H1 (cell line): Measurements from ENCODE around the gene MTM1. TPM values are rescaled to one million over a fixed set of nuclear protein-coding genes. Genes with fewer than 3 reads are reported as not detected.
A peak's percentile ranks its signal among the peaks of the same experiment; 100 is the strongest.

Experiments used
- CTCF ChIA-PET: fragments of 300-600 bp; sonication (Branson Sonifier 250); formaldehyde crosslinking; loops from one replicate; lab custom pipeline; 2021; ENCODE audit not compliant: partially characterized antibody; lab: Charles Lee
- POLR2A ChIA-PET: fragments of 300-600 bp; sonication (Branson Sonifier 250); formaldehyde crosslinking; loops from one replicate; lab custom pipeline; 2021; ENCODE audit warnings: inconsistent platforms; ENCODE audit not compliant: partially characterized antibody; lab: Charles Lee
- DNase-seq, 2 experiments: peaks; one replicate each; pipeline versions ENCODE4 v3.0.0 to v3.0.0-alpha.2; 2010 to 2022; ENCODE audit warnings: low spot score in 2 of 2, low read depth in 1 of 2, mixed read lengths in 1 of 2
- FAIRE-seq: peaks from 2 replicates; lab custom pipeline; 2011; peaks lifted over from hg19 to GRCh38; lab: Jason Lieb, UNC
- H2AFZ ChIP-seq: 2 replicates; pipeline ENCODE4 v1.8.1; 2012; ENCODE audit warnings: low read length, inconsistent platforms
- H2AK5ac ChIP-seq: 2 replicates; pipeline ENCODE4 v1.6.1; 2013; ENCODE audit warnings: low read depth, low read length
- H2BK120ac ChIP-seq: replicated peaks from 2 replicates; pipeline ENCODE3; 2013; ENCODE audit warnings: low read depth, low read length, inconsistent platforms
- H2BK12ac ChIP-seq: 2 replicates; pipeline ENCODE4 v1.6.1; 2013; ENCODE audit warnings: low read depth, low read length
- H2BK15ac ChIP-seq: 2 replicates; pipeline ENCODE4 v1.6.1; 2013; ENCODE audit warnings: low read length
- H2BK20ac ChIP-seq: 2 replicates; pipeline ENCODE4 v1.6.1; 2013; ENCODE audit warnings: low read length
- H2BK5ac ChIP-seq: 2 replicates; pipeline ENCODE4 v1.6.1; 2013; ENCODE audit warnings: low read depth, low read length
- H3K14ac ChIP-seq: 2 replicates; pipeline ENCODE4 v1.6.1; 2013; ENCODE audit warnings: inconsistent platforms; ENCODE audit not compliant: insufficient read length
- H3K18ac ChIP-seq: 2 replicates; pipeline ENCODE4 v1.6.1; 2013; ENCODE audit warnings: low read length; ENCODE audit errors: extremely low read depth
- H3K23ac ChIP-seq: 2 replicates; pipeline ENCODE4 v1.6.1; 2013; ENCODE audit warnings: inconsistent platforms; ENCODE audit not compliant: insufficient read length
- H3K23me2 ChIP-seq: 2 replicates; pipeline ENCODE4 v1.6.1; 2013; ENCODE audit warnings: low read depth, low read length
- H3K27ac ChIP-seq: 2 replicates; pipeline ENCODE4 v1.6.1; 2011; ENCODE audit warnings: low read depth, low read length, inconsistent platforms
- H3K27me3 ChIP-seq, 4 experiments: replicated peaks in 1 of 4; 1 replicate in 1 of 4; 2 replicates in 3 of 4; pipeline versions ENCODE4 v1.6.1 to v1.8.1; 2011 to 2013; ENCODE audit warnings: low read length in 3 of 4, mild to moderate bottlenecking in 3 of 4, inconsistent platforms in 2 of 4, mixed read lengths in 2 of 4, moderate library complexity in 1 of 4; ENCODE audit not compliant: control insufficient read depth in 3 of 4, insufficient read depth in 3 of 4; ENCODE audit errors: extremely low read depth in 1 of 4
- H3K36me3 ChIP-seq, 4 experiments: 2 replicates each; pipeline versions ENCODE4 v1.6.1 to v1.8.1; 2011 to 2013; ENCODE audit warnings: mild to moderate bottlenecking in 4 of 4, low read length in 3 of 4, moderate library complexity in 2 of 4, control low read depth in 1 of 4, inconsistent platforms in 1 of 4; ENCODE audit not compliant: insufficient read depth in 4 of 4, control insufficient read depth in 2 of 4
- H3K4ac ChIP-seq: replicated peaks from 2 replicates; pipeline ENCODE3; 2013; ENCODE audit warnings: low read length, low read depth, mixed read lengths, inconsistent platforms; ENCODE audit not compliant: insufficient read length
- H3K4me1 ChIP-seq, 4 experiments: replicated peaks in 1 of 4; 1 replicate in 1 of 4; 2 replicates in 3 of 4; pipeline versions ENCODE4 v1.6.1 to v1.8.1; 2011 to 2013; ENCODE audit warnings: low read length in 3 of 4, inconsistent platforms in 2 of 4, mixed read lengths in 1 of 4; ENCODE audit not compliant: insufficient read depth in 4 of 4, control insufficient read depth in 3 of 4
- H3K4me2 ChIP-seq, 2 experiments: 2 replicates each; pipeline versions ENCODE4 v1.6.1 to v1.8.1; 2011 to 2013; ENCODE audit warnings: low read depth in 2 of 2, low read length in 2 of 2, control low read depth in 1 of 2, inconsistent platforms in 1 of 2, mild to moderate bottlenecking in 1 of 2; ENCODE audit not compliant: insufficient read depth in 1 of 2
- H3K4me3 ChIP-seq, 4 experiments: fragments of 200-600, 300-600 bp in 1 of 4; sonication (generic), shearing (Covaris generic), sonication (Bioruptor Twin) in 1 of 4; 2 replicates each; pipeline versions ENCODE4 v1.5.1 to v1.8.1; 2011 to 2016; ENCODE audit warnings: low read length in 4 of 4, low read depth in 3 of 4, control low read depth in 2 of 4, inconsistent platforms in 2 of 4, mild to moderate bottlenecking in 2 of 4, mixed read lengths in 1 of 4, moderate library complexity in 1 of 4; ENCODE audit not compliant: insufficient read depth in 2 of 4; ENCODE audit errors: extremely low read depth in 1 of 4
- H3K56ac ChIP-seq: replicated peaks from 2 replicates; pipeline ENCODE3; 2013; ENCODE audit warnings: low read depth, mild to moderate bottlenecking, mixed read lengths, low read length, inconsistent platforms; ENCODE audit not compliant: insufficient read length
- H3K79me1 ChIP-seq: 2 replicates; pipeline ENCODE4 v1.6.1; 2013; ENCODE audit warnings: low read depth, low read length, control low read depth
- H3K79me2 ChIP-seq, 2 experiments: 2 replicates each; pipeline versions ENCODE4 v1.6.1 to v1.8.1; 2012 to 2013; ENCODE audit warnings: low read length in 2 of 2, mild to moderate bottlenecking in 2 of 2, inconsistent platforms in 1 of 2; ENCODE audit not compliant: insufficient read depth in 2 of 2, control insufficient read depth in 1 of 2
- H3K9ac ChIP-seq, 4 experiments: replicated peaks in 1 of 4; 1 replicate in 1 of 4; 2 replicates in 3 of 4; pipeline versions ENCODE4 v1.6.1 to v1.8.1; 2011 to 2013; ENCODE audit warnings: low read depth in 3 of 4, low read length in 3 of 4, control low read depth in 2 of 4, mild to moderate bottlenecking in 2 of 4, moderate library complexity in 2 of 4, inconsistent platforms in 1 of 4; ENCODE audit errors: extremely low read depth in 1 of 4
- H3K9me3 ChIP-seq, 2 experiments: 2 replicates each; pipeline versions ENCODE4 v1.6.1 to v1.8.1; 2012 to 2013; ENCODE audit warnings: mild to moderate bottlenecking in 2 of 2, moderate library complexity in 2 of 2, control low read depth in 1 of 2, inconsistent platforms in 1 of 2, low read depth in 1 of 2, low read length in 1 of 2, mixed read lengths in 1 of 2; ENCODE audit not compliant: insufficient read depth in 2 of 2
- H4K20me1 ChIP-seq, 2 experiments: replicated peaks in 1 of 2; 2 replicates each; pipeline versions ENCODE3 to v1.8.1; 2011 to 2013; ENCODE audit warnings: inconsistent platforms in 2 of 2, low read length in 2 of 2, mild to moderate bottlenecking in 1 of 2; ENCODE audit not compliant: insufficient read depth in 2 of 2, control insufficient read depth in 1 of 2
- H4K5ac ChIP-seq: 2 replicates; pipeline ENCODE4 v1.6.1; 2013; ENCODE audit warnings: low read length, low read depth, mixed read lengths, inconsistent platforms; ENCODE audit not compliant: insufficient read length
- H4K8ac ChIP-seq: 2 replicates; pipeline ENCODE4 v1.8.0; 2013; ENCODE audit warnings: mild to moderate bottlenecking, moderate library complexity, low read length, inconsistent platforms; ENCODE audit not compliant: insufficient read depth; ENCODE audit errors: extremely low read depth
- H4K91ac ChIP-seq: replicated peaks from 2 replicates; pipeline ENCODE3; 2013; ENCODE audit warnings: low read length, mixed read lengths, inconsistent platforms; ENCODE audit not compliant: insufficient read length
- CTCF ChIP-seq, 3 experiments: IDR thresholded peaks; 1 replicate in 2 of 3; 2 replicates in 1 of 3; pipeline versions ENCODE4 v1.5.1 to v1.6.1; 2011; ENCODE audit warnings: low read length in 3 of 3, mild to moderate bottlenecking in 3 of 3, inconsistent platforms in 2 of 3, low read depth in 1 of 3, moderate library complexity in 1 of 3; ENCODE audit not compliant: insufficient read depth in 1 of 3; ENCODE audit errors: control extremely low read depth in 1 of 3
- MAX ChIP-seq: IDR thresholded peaks from 2 replicates; pipeline ENCODE4 v1.6.1; 2012; ENCODE audit warnings: inconsistent platforms
- RXRA ChIP-seq: IDR thresholded peaks from 2 replicates; pipeline ENCODE4 v1.6.1; 2011; ENCODE audit warnings: low read depth, mild to moderate bottlenecking, low read length, moderate library complexity; ENCODE audit not compliant: insufficient read depth
- SAP30 ChIP-seq: fragments of 300-600 bp; sonication (generic); IDR thresholded peaks from 2 replicates; pipeline ENCODE4 v1.7.1; 2012; ENCODE audit warnings: low read length, moderate library complexity, mild to moderate bottlenecking, inconsistent platforms; ENCODE audit not compliant: insufficient read depth, insufficient replicate concordance
- SIRT6 ChIP-seq: IDR thresholded peaks from one replicate; pipeline ENCODE4 v1.7.1; 2012; ENCODE audit warnings: low read length, inconsistent platforms
- USF2 ChIP-seq: IDR thresholded peaks from 2 replicates; pipeline ENCODE4 v1.6.1; 2011; ENCODE audit warnings: low read length, improper control_type of control experiment
- WGBS, 2 experiments: shearing (Covaris generic) in 1 of 2; methylation state at CpG; one replicate each; pipeline versions ENCODE4 v1.1.6 to v1.1.7; 2013 to 2015; ENCODE audit warnings: low lambda C conversion rate in 2 of 2, mixed read lengths in 2 of 2, inconsistent platforms in 1 of 2, low coverage in 1 of 2, missing lambda C conversion rate in 1 of 2; ENCODE audit not compliant: insufficient replicate concordance in 2 of 2, insufficient coverage in 1 of 2, insufficient read length in 1 of 2; ENCODE audit errors: extremely low coverage in 1 of 2, missing lambda C conversion rate in 1 of 2; 5-methylcytosine and 5-hydroxymethylcytosine counted together
- polyA plus RNA-seq, 7 experiments: library from polyadenylated mRNA; depleted of rRNA in 3 of 7; stranded (reverse) in 5 of 7; unstranded in 2 of 7; fragments of >200 nt in 5 of 7; fragments of 200-250 nt in 2 of 7; gene quantifications; 1 replicate in 5 of 7; 2 replicates in 1 of 7; 4 replicates in 1 of 7; pipeline versions ENCODE4 v1.2.1 to v1.2.3, GENCODE V29; 2011 to 2013; ENCODE audit warnings: missing spikeins in 2 of 7, mixed read lengths in 2 of 7
- total RNA-seq: library from RNA; stranded (reverse); fragmentation: NEBNext Ultra II Directional; extraction: Animal tissue kit (Norgen Biotek cat#: 25700); gene quantifications from 2 replicates; pipeline ENCODE4 v1.2.1, GENCODE V29; 2021

MTM1 gene
- total and polyA plus RNA-seq, 2 of the 8 experiments (the other 6 are each of a cell fraction or from before 2014, with no cell fraction given), result 2.3 to 8.4 TPM

GRCh38 chrX:150547375-150548115 is 20.9 kb upstream of the MTM1 start:
- H3K27me3 ChIP-seq, result peaks cover 0 to 39% (median 22%) of the 10 kb centered on the region in 4 experiments; a peak in 6 of 7 replicates
- WGBS, 2 experiments, result 47% methylated on average over 3 of the region's 54 CpGs; no CpG with 5 or more reads in 1 of the 2 experiments
- H3K36me3 ChIP-seq, result no peaks in the 10 kb centered on the region
- ChIA-PET POLR2A (interaction anchor here (1.1 to 1.3 kb wide), 4 partner anchors 8 to 39 kb away, joined by 3 to 4 read pairs (median 3); no protein-coding TSS in a partner anchor), CTCF (interaction anchor here (0.8 to 0.9 kb wide), 2 partner anchors 11 to 39 kb away, joined by 4 read pairs; no protein-coding TSS in a partner anchor)
- no peak overlapping the region for H3K14ac ChIP-seq
- no peak overlapping the region for H2BK20ac ChIP-seq
- H3K23me2 ChIP-seq, result no peaks in the 10 kb centered on the region; the same call in 1 of the 2 replicates
- H2AFZ ChIP-seq, result peak overlapping the region; percentile 70; the same call in 1 of the 2 replicates
- H4K20me1 ChIP-seq, result no peaks in the 10 kb centered on the region
- peak in 1 of 2 experiments; percentile 57 for DNase-seq
- peak overlapping the region; percentile 93 for H3K18ac ChIP-seq
- no peaks in the 10 kb centered on the region for H3K9me3 ChIP-seq
- H3K4me3 ChIP-seq, result peak overlapping the region in 3 of 4 experiments; percentile 10 to 49 (median 12); a peak in 6 of 8 replicates
- no peak overlapping the region for H3K56ac ChIP-seq
- H2AK5ac ChIP-seq, result no peak overlapping the region
- no peak overlapping the region for H3K4ac ChIP-seq
- no peak overlapping the region for H3K27ac ChIP-seq
- H3K79me1 ChIP-seq, result no peaks in the 10 kb centered on the region
- FAIRE-seq, result no peak
- H3K4me1 ChIP-seq, result peaks cover 0 to 9% (median 3%) of the 10 kb centered on the region in 4 experiments; a peak in 3 of 7 replicates
- no peak overlapping the region for H2BK5ac ChIP-seq
- H2BK12ac ChIP-seq, result no peak overlapping the region
- peak overlapping the region; percentile 61 to 63 for H3K4me2 ChIP-seq
- H3K9ac ChIP-seq, result peak overlapping the region in 2 of 4 experiments; percentile 8 to 37; a peak in 2 of 7 replicates
- H3K79me2 ChIP-seq, result no peaks in the 10 kb centered on the region
- peak overlapping the region; percentile 61; the same call in 1 of the 2 replicates for H2BK15ac ChIP-seq
- peak overlapping the region; percentile 71 for H4K8ac ChIP-seq
- no peak overlapping the region for H3K23ac ChIP-seq
- H4K5ac ChIP-seq, result peak overlapping the region; percentile 52
- peak overlapping the region; percentile 65 for H4K91ac ChIP-seq
- H2BK120ac ChIP-seq, result no peak overlapping the region
- TF ChIP-seq SAP30 (no peak), SIRT6 (no peak), RXRA (no peak), CTCF (IDR thresholded peaks at IDR 0.05; ENCODE audit: control extremely low read depth in 1 of 3, insufficient read depth in 1 of 3, low read depth in 1 of 3, low read length in 3 of 3) (no peak), MAX (peak; percentile 86), USF2 (peak; percentile 83)
